Hepatocyte (in vitro differentiated cells): ENCODE measurements around the gene KIF11. TPM values are rescaled to one million over a fixed set of nuclear protein-coding genes. Genes with fewer than 3 reads are reported as not detected.

Experiments
- DNase-seq: peaks from one replicate; pipeline ENCODE4 v3.0.0-alpha.2; 2016; ENCODE audit warnings: low spot score
- H2AFZ ChIP-seq: fragments of 200-600 bp; sonication (generic); 2 replicates; pipeline ENCODE4 v1.6.0; 2016; ENCODE audit warnings: antibody characterized with exemption, mild to moderate bottlenecking
- H3K27ac ChIP-seq: fragments of 200-600 bp; sonication (generic); 2 replicates; pipeline ENCODE4 v1.5.1; 2016; ENCODE audit warnings: mild to moderate bottlenecking
- H3K27me3 ChIP-seq: fragments of 200-600 bp; sonication (generic); 2 replicates; pipeline ENCODE4 v1.6.1; 2016
- H3K36me3 ChIP-seq: fragments of 200-600 bp; sonication (generic); replicated peaks from 2 replicates; pipeline ENCODE4 v1.5.1; 2016; ENCODE audit warnings: low read depth; ENCODE audit not compliant: insufficient read depth
- H3K4me1 ChIP-seq: fragments of 200-600 bp; sonication (generic); 2 replicates; pipeline ENCODE4 v1.5.1; 2016; ENCODE audit warnings: mild to moderate bottlenecking, moderate library complexity; ENCODE audit not compliant: insufficient read depth
- H3K4me2 ChIP-seq: fragments of 200-600 bp; sonication (generic); 2 replicates; pipeline ENCODE4 v1.6.0; 2016
- H3K4me3 ChIP-seq: fragments of 200-600 bp; sonication (generic); 2 replicates; pipeline ENCODE4 v1.5.1; 2016; ENCODE audit warnings: mild to moderate bottlenecking
- H3K79me2 ChIP-seq: fragments of 200-600 bp; sonication (generic); 2 replicates; pipeline ENCODE4 v1.6.0; 2017; ENCODE audit warnings: mild to moderate bottlenecking
- H3K9me2 ChIP-seq: fragments of 200-600 bp; sonication (generic); replicated peaks from 2 replicates; pipeline ENCODE4 v1.6.0; 2017; ENCODE audit warnings: mild to moderate bottlenecking; ENCODE audit not compliant: insufficient read depth
- H3K9me3 ChIP-seq: fragments of 200-600 bp; sonication (generic); 2 replicates; pipeline ENCODE4 v1.5.1; 2016; ENCODE audit warnings: low read depth, mild to moderate bottlenecking
- H4K20me1 ChIP-seq: fragments of 200-600 bp; sonication (generic); 2 replicates; pipeline ENCODE4 v1.6.0; 2016; ENCODE audit warnings: mild to moderate bottlenecking; ENCODE audit not compliant: insufficient read depth, poor library complexity, severe bottlenecking
- EZH2 ChIP-seq: fragments of 200-600 bp; sonication (generic); IDR thresholded peaks from 2 replicates; pipeline ENCODE4 v1.6.1; 2016; ENCODE audit warnings: antibody characterized with exemption, mild to moderate bottlenecking, borderline replicate concordance
- EZH2phosphoT487 ChIP-seq: fragments of 200-600 bp; sonication (generic); IDR thresholded peaks from one replicate; pipeline ENCODE4 v1.6.1; 2018; ENCODE audit warnings: antibody characterized with exemption, mild to moderate bottlenecking, low read depth, moderate library complexity; ENCODE audit not compliant: unreplicated experiment, severe bottlenecking
- WGBS: methylation state at CpG from one replicate; pipeline ENCODE4 v1.1.6; 2016; ENCODE audit warnings: low lambda C conversion rate; ENCODE audit errors: missing lambda C conversion rate; 5-methylcytosine and 5-hydroxymethylcytosine counted together
- polyA plus RNA-seq: library from polyadenylated mRNA; unstranded; fragments of >200 nt; fragmentation: Nextera tagmentation; extraction: Ambion mirVana; gene quantifications from 2 replicates; pipeline ENCODE4 v1.2.1, GENCODE V29; 2016
- total RNA-seq: library from RNA; depleted of rRNA; stranded (reverse); fragments of >200 nt; gene quantifications from 2 replicates; pipeline ENCODE4 v1.2.3, GENCODE V29; 2014
- TF ChIP-seq, protein P1 (sequence below): fragments of 200-600 bp; sonication (generic); IDR thresholded peaks from 2 replicates; pipeline ENCODE4 v1.5.1; 2016; ENCODE audit warnings: antibody characterized with exemption, mild to moderate bottlenecking; ENCODE audit not compliant: poor library complexity

The KIF11 gene
- total and polyA plus RNA-seq, 2 experiments from 2014 or later = 3.2 to 9.2 TPM

- DNase-seq = no peak
- no peaks in the 10 kb centered on the region for H3K36me3 ChIP-seq
- WGBS = 98% methylated on average over 3 of the region's 3 CpGs
Measured at GRCh38 chr10:92615515-92615914, 22.6 kb downstream of the KIF11 start.

GRCh38 chr10:92619368-92619767 is 26.4 kb downstream of the KIF11 start:
- Histone ChIP-seq H3K9me3 (no peaks in the 10 kb centered on the region), H4K20me1 (no peaks in the 10 kb centered on the region), H2AFZ (no peak overlapping the region), H3K4me2 (no peak overlapping the region), H3K79me2 (no peaks in the 10 kb centered on the region), H3K9me2 (no peaks in the 10 kb centered on the region), H3K27ac (no peak overlapping the region), H3K36me3 (no peaks in the 10 kb centered on the region), H3K27me3 (no peaks in the 10 kb centered on the region), H3K4me1 (no peaks in the 10 kb centered on the region), H3K4me3 (no peak overlapping the region)
- TF ChIP-seq, protein P1, sequence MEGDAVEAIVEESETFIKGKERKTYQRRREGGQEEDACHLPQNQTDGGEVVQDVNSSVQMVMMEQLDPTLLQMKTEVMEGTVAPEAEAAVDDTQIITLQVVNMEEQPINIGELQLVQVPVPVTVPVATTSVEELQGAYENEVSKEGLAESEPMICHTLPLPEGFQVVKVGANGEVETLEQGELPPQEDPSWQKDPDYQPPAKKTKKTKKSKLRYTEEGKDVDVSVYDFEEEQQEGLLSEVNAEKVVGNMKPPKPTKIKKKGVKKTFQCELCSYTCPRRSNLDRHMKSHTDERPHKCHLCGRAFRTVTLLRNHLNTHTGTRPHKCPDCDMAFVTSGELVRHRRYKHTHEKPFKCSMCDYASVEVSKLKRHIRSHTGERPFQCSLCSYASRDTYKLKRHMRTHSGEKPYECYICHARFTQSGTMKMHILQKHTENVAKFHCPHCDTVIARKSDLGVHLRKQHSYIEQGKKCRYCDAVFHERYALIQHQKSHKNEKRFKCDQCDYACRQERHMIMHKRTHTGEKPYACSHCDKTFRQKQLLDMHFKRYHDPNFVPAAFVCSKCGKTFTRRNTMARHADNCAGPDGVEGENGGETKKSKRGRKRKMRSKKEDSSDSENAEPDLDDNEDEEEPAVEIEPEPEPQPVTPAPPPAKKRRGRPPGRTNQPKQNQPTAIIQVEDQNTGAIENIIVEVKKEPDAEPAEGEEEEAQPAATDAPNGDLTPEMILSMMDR = no peak
- TF ChIP-seq EZH2 (no peak), EZH2phosphoT487 (no peak)
- no peak for DNase-seq

More at GRCh38 chr10:92615515-92615914, 22.6 kb downstream of the KIF11 start:
- H4K20me1 ChIP-seq = no peaks in the 10 kb centered on the region
- H3K4me1 ChIP-seq = no peaks in the 10 kb centered on the region
- H3K79me2 ChIP-seq = no peaks in the 10 kb centered on the region
- no peaks in the 10 kb centered on the region for H3K9me3 ChIP-seq
- H3K4me2 ChIP-seq = no peak overlapping the region
- no peak for TF ChIP-seq EZH2phosphoT487
- TF ChIP-seq, protein P1 = no peak
- TF ChIP-seq EZH2 = no peak
- no peaks in the 10 kb centered on the region for H3K9me2 ChIP-seq
- no peaks in the 10 kb centered on the region for H3K27me3 ChIP-seq
- no peak overlapping the region for H3K4me3 ChIP-seq
- H2AFZ ChIP-seq = no peak overlapping the region
- H3K27ac ChIP-seq = no peak overlapping the region

DNA sequence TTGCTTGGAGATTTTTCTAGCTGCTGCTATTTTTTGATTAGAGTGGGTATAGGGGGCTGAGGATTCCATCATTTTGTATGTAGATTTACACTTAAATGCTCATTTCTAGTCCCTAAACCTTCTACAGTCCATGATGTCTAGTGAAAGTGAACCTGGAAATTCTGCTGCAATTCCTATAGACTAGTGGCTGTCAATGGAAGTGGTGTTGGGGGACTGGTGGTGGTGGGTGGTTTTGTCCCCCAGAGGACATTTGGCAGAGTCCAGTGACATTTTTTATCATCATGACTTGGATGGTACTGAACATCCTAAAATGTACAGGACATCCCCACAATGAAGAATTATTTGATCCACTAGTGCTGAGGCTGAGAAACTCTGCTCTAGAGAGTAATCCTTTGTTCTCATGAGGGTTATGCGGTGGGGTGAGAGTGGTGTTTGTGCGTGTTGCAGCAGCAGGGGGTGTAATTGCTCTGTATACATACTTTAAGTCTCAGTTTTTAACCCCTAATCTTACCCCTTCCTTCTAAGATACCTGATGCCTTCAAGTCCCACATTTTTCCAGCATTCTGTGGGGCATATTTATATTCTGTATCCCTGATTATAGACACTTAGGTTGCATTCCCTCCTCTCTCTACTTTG is 35.0 kb downstream of the KIF11 start:
- TF ChIP-seq EZH2 = no peak
- TF ChIP-seq, protein P1 = no peak
- TF ChIP-seq EZH2phosphoT487 = no peak
- no peaks in the 10 kb centered on the region for H3K9me3 ChIP-seq
- H3K27me3 ChIP-seq = no peaks in the 10 kb centered on the region
- H3K4me3 ChIP-seq = no peak overlapping the region
- no peak overlapping the region for H3K4me2 ChIP-seq
- H3K79me2 ChIP-seq = no peaks in the 10 kb centered on the region
- 54% methylated on average over 2 of the region's 2 CpGs for WGBS
- no peak overlapping the region for H3K27ac ChIP-seq
- no peaks in the 10 kb centered on the region for H4K20me1 ChIP-seq
- no peaks in the 10 kb centered on the region for H3K9me2 ChIP-seq
- H3K36me3 ChIP-seq = no peaks in the 10 kb centered on the region
- no peak for DNase-seq
- H2AFZ ChIP-seq = no peak overlapping the region
- H3K4me1 ChIP-seq = no peaks in the 10 kb centered on the region

DNA sequence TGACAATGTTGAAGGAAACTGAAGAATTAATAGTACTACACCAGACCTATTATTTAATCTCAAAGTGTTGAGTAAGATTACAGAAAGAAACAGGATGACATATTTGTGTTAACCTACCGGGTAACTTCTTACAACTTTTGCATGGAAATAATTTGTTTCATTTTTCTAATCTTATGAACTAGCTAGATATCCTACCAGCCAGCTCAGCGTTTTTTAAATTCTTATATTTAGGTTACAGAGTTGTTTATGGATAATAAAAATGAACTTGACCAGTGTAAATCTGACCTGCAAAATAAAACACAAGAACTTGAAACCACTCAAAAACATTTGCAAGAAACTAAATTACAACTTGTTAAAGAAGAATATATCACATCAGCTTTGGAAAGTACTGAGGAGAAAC is 37.0 kb downstream of the KIF11 start:
- H3K9me2 ChIP-seq = no peaks in the 10 kb centered on the region
- H3K79me2 ChIP-seq = no peaks in the 10 kb centered on the region
- no peaks in the 10 kb centered on the region for H3K4me1 ChIP-seq
- no peaks in the 10 kb centered on the region for H3K9me3 ChIP-seq
- no peak overlapping the region for H2AFZ ChIP-seq
- 92% methylated on average over 2 of the region's 2 CpGs for WGBS
- no peak for TF ChIP-seq EZH2phosphoT487
- no peaks in the 10 kb centered on the region for H3K27me3 ChIP-seq
- no peak overlapping the region for H3K4me2 ChIP-seq
- no peaks in the 10 kb centered on the region for H3K36me3 ChIP-seq
- no peak overlapping the region for H3K27ac ChIP-seq
- no peak for DNase-seq
- H3K4me3 ChIP-seq = no peak overlapping the region
- H4K20me1 ChIP-seq = no peaks in the 10 kb centered on the region
